Activated T-cell treated with anti-CD3 and anti-CD28 coated beads, Interleukin-2, amount 50 U/mL, for 48 hours (primary cell): Measurements from ENCODE around the gene PHAF1.

Experiments
- DNase-seq, 2 experiments: peaks; one replicate each; pipeline ENCODE4 v3.0.0-alpha.2; 2020

The PHAF1 gene

DNA sequence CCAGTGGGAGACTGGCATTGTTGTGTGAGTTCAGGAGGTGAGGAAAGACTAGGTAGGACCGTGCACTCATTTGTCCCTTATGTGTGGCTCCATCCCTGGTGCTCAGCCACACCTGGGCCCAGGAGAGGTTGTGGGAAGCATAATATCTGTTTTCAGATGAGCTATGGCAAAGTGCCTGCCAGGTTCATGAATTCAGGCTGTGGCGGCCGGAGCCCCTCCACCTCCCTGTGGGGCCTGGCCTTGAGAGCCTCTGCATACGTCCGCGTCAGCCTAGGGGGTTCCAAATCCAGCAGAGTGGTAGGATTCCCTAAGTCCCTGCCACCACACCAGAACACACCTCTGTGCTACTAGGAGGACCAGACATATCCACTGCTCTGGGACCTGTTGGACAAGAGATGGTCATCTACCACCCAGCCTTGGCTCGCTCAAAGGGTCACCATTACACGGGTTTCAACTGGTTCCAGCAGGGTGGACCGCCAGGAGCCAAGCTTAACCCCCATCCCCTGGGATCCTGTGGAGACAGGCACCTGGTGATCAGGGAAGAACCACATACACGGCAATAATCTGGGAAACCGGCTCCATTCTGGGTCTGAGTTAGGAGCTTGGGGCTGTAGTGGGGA lies 39.0 kb downstream of the PHAF1 start:
- no peak for DNase-seq

DNA sequence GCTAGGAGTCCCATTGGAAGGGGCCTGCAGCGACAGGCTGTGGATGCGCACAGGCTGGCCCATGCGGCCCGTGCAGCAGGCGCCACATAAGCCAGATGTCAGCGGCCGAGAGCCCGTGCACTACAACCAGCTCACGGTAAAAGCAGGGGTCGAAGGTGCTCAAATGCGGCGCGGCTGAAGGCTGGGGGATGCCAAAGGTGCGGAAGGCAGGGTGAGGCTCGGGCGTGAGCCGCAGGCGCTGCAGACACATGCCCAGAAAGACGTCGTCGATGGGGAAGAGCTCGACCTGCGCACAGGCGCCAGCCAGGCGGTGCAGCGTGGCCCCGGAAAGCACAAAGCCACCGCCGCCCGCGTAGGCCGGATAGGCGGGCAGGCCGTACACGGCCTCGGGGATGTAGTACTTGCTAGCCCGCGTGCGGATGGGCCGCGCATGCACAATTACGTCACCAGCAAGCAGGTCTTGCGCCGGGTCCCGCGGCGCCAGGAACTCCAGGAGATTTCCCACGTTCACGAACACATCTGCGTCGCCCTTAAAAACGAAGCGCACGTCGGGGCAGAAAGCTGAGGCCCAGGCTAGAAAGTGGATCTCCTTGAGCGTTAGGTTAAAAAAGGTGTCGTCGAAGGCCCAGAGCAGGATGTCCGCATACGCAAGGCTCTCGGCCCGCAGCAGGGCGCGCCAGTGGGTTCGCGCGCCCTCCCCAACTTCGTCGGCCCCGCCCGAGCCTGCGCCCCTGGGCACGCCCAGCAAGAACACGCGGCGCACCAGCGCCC lies 39.7 kb downstream of the PHAF1 start:
- DNase-seq = no peak

DNA sequence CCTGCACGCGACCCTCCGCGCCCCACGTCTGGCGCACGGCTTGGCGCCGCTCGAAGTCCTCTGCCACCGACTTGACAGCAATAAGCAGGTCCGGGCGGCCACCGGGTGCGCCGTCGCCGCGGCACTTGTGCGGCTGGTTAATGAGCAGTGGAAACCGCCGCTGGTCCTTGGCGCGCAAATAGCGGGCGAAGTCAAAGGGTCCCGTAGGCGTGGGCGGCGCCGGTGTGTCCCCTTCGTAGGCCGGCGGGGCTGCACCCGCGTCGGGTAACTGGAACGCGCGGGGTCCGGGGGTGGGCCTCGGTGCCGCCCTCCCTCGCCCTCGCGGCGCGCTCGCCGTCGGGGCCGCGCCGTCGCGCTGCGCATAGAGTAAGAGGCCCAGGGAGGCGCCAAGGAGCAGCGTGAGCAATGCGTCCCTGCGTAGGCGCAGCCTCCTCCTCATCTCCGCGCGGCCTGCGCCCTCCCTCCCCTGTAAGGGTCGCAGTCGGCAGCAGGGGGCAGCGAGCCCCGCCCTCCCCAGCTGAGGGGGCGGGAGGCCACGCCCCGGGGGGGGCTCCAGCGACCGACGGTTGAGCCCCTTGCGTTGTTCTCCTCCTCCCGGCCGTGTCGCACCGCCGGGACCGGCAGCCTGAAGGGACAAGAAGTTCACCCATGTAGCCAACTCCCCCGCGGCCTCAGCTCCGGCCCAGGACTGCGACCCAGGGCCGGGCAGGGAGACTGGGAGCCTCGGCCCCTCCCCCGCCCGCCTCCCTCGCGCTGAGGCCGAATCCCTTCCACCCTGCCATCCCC lies 40.5 kb downstream of the PHAF1 start:
- DNase-seq = peak; percentile 69 to 74

DNA sequence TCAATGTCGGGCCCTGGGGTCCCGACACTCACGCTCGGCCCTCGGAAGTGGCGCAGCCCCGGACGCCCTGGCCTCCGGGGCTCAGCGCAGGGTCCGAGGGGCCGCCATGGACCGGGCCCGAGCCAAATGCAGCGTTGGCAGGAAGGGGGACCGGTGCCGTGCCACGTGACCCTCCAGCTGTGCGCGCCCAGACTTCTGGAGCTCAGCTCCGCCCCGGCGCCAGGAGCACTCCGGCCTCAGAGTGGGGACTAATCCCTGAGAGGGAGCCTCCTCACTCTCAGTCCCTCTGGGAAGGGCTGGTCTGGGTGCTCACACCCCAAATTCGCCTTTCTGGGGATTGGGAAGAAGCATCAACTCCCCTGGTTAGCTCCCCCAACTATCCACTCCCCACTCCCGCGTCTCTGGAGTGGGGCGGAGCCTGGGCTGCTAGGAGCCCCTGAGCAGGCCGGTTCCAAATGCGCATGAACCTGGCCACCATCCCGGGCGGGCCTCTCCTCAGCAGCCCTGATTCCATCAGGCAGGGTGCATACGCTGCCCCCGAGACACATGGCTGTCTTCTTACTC lies 41.2 kb downstream of the PHAF1 start, which contains the start of gene B3GNT9:
TSS of gene B3GNT9 (minus strand) at position 166 of the 564 bp plus-strand sequence. CDS start 513 bp downstream, outside the sequence.
- peak in 1 of 2 experiments; percentile 70 for DNase-seq

DNA sequence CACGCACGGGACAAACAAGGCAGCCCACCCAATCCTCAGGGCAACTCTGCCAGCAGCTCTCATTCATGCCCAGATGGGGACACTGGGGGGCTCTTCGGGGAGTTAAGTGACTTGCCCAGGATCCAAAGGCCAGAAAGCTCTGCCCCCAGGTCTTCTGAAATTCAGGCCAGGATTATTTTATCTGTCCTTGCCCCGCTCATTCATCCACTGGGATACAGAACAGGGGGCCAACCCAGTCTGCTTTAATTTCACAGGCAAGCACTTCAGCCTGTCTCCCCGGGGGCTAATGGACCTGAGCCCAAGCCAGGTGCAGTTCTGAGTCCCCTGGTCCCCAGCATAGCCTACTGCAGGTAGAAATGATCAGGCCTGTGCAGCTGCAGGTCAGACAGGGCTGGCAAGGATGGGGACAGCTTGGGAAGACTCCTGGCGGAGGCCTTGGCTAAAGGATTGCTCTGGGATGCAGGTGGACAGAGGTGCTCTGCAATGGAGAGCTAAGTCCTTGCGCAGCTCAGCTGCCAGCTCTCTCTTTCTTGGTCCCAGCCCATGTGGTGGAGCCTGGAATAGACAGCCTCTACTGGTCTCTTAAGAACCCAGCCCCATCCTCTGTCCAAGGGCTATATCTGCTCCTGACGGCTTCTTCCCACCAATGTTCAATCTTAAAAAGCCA lies 41.8 kb downstream of the PHAF1 start:
- no peak for DNase-seq

DNA sequence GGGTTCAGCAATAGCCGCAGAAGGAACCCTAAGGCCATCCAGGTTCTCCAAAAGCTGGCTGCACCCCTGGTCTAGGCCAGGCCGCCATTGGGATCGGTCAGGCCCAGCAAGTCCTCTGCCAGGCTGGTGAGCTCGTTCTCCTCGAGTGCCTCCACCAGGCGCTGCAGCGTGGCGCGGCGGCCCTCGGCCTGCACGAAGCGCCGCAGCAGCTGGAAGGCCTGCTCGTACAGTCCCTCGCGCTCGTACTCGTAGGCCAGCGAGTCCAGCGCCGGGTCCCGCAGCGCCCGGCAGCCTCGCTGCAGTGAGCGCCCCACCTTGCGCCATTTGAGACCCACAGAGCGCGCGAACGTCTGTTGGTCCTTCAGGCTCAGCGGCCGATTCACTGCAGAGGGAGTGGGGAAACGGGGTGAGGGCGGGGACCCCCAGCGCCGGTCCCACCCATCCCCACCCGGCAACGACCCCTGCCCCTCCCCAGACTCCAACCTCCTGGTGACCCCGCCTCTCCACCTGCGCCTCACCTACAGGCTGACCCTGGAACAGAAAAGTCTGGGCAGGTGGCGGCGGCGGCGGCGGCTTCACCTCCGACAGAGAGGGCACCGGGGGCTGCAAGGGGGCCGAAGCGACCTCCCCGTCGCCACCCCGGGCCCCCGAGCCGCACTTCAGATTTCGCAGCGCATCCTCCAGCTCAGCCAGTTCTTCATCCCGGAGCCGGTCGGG lies 45.0 kb downstream of the PHAF1 start:
- DNase-seq = no peak

DNA sequence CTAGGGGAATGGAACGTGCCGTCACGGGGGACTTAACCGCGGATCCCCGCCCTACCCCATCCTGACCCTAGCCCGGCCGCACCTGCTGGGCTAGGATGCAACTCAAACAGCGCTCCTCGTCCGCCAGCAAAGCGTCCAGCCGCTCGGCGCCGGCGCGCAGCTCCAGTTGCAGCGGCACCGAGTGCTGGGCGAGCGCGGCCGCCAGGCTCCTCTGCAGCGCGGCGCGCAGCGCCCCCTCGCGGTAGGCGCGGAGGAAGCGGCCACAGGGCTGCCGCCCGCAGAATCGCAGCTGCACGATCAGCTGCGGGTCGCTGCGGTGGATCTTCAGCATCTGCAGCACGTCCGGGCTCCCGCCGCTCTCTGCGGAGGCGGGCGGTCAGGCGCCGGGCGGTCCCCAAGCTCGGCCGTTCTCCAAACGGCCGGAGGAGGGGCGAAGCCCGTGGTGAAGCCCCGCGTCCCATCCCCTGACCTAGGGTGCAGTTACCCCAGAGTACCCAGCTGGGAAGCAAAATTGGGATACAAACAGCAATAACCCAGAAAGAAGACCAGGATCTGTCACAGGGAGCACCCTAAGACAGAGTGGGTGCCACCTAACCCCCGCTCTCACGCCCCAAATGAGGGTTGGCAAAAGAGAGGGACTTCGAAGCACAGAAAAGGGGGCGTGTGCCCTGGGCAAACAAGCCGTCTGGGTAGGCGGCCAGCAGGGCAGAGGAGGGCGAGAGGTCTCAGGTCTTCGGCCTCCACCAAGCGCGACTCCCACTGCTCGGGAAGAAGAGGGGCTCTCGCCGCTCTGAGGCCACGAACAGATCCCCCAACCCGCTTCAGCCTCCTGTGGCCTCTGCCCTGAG lies 45.8 kb downstream of the PHAF1 start:
- peak; percentile 86 to 90 for DNase-seq

DNA sequence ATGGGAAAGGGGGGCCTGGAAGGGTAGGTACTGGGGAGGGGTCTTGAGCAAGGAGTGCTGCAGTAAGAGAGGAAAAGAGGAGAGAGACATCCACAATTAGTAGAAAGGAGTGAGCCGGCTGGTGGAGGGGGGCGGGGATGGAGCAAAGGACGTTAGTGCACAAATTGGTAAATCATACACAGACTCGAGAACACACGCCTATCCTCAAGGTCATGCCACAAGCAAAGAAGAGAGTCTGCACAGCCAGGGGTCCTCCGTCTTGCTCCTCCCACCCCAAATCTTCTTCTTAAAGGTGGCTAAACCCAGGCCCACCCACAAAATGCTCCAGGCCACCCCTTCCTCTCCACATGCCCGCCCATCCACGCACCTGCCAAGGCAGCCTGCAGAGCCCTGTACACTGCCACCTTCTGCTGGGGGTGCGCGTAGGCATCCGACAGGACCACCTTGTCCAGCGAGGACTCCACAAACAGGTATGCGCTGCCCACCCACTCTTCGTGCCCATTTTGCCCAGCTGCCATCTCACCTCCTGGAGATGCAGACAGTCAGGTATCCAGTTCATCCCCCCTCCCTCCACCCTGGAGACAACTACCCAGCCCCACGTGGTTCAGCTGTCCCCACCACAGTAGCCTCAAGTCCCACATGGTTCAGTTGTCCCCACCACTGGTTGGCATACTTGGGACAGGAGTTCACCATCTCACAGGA lies 46.6 kb downstream of the PHAF1 start:
- peak in 1 of 2 experiments; percentile 24 for DNase-seq

DNA sequence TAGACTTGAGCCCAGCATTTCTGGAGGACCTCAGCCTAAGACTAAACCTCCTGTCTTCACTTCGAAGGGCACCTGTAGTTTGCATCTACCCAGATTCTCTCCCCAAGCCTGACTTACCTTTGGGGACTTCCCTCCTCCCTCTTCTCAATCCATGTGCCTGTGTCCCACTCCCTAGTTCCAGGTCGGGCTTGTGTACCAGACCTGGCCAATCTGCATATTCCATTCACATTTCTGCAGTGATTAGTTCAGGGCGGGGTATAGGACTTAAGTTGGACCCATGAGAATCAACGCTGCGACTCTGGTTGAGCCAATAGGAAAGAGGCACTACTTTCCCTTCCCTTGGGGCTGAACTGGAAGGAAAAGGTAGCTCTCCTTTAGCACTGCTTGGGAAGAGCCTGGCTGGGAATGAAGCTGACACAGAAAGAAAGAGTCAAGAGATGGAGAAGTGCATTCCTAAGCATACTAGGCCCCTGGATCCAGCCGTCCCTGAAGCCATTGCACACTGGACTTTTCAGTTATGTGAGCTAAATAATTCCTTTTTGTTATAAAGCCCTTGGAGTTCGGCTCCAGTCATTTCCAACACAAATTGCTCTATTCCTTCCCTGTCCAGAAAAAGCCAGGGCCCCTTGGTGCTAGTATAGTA lies 47.5 kb downstream of the PHAF1 start:
- DNase-seq = no peak

DNA sequence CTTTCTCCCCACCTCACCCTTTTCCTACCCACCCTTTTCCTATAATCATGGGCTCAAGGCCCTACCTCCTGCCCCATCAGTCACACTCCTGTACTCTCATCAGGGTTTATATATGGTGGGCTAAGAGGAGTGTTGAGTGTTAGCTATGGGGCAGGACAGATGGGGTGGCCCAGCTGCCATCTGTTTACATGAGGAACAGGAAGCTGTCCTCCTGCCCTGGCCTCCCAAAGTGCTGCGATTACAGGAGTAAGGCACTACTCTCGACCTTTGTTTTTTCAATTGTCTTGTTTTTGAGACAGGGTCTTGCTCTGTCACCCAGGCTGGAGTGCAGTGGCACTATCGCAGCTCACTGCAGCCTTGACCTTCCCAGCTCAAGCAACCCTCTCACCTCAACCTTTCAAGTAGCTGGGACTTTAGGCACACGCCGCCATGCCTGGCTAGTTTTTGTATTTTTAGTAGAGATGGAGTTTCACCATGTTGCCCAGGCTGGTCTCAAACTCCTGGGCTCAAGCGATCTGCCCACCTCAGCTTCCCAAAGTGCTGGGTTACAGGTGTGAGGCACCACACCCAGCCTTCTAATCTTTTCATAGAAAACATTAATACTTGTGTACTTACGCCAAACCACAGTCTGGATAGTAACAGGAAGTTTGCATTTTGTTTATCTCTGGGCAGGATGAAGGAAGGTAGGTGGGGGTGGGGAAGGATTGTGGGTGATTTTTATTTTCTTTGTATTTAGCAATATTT lies 48.3 kb downstream of the PHAF1 start:
- DNase-seq = no peak

DNA sequence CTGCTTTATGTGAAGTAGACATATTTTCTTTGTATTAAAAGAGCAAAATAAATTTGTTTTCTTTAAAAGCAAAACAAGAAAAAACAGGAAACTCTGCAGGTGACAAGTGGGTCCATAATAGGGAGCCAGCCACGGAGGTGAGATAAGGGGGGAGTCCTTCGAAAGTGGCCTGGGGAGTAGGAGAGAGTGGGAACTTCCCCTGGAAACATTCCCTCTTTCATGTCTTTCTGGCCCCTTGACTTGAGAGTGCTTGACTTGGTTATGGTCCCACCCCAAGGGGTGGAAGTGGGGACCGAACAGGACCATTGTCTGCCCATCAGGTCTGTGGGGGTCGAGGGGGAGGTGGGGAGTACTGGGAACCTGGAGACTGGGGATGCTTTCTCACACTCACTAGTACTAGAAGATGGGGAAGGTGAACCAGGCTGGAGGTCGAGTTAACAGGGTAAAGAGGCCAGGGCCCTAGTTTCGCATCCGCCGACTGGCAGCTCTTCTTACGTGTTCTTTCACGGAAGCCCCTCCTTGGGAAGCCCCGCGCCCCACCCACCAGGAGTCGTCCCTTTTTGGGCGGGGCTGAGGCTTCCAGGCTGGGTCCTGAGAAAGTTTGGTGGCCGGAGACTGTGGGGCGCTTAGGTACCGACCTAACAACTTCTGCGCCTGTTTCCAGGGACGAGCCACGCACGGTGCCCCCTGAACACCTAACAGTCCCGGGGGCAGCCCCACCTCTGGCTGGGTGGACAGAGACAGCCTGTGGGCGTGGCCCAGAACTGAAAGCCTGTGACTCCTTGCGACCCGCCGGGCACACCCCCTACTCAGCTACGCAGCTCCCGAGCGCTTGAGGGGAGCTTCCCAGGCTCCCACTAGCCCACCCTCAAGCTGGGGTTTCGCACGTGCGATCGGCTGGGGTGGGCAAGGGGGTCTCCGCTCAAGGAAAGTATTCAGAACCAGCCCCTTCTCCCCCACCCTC lies 49.2 kb downstream of the PHAF1 start:
- peak; percentile 90 for DNase-seq

DNA sequence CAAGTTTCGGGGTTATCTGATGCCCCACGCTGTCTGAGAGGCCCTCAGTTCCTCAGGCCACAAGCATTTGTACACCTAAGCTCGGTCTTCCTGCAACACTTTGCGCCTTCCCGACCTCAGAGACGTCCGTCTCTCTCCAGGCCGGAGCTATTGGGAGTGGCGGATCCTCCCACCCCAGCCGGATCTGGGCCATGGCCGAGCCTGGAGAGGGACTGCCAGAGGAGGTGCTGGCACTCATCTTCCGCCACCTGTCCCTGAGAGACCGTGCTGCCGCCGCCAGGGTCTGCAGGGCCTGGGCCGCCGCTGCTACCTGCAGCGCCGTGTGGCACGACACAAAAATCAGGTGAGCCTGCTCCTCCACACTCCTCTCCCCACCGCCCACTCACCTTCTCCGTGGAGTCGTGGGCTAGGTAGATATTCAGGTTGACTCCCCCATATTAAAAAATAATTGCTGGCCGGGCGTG lies 51.9 kb downstream of the PHAF1 start:
- DNase-seq = peak in 1 of 2 experiments; percentile 20

DNA sequence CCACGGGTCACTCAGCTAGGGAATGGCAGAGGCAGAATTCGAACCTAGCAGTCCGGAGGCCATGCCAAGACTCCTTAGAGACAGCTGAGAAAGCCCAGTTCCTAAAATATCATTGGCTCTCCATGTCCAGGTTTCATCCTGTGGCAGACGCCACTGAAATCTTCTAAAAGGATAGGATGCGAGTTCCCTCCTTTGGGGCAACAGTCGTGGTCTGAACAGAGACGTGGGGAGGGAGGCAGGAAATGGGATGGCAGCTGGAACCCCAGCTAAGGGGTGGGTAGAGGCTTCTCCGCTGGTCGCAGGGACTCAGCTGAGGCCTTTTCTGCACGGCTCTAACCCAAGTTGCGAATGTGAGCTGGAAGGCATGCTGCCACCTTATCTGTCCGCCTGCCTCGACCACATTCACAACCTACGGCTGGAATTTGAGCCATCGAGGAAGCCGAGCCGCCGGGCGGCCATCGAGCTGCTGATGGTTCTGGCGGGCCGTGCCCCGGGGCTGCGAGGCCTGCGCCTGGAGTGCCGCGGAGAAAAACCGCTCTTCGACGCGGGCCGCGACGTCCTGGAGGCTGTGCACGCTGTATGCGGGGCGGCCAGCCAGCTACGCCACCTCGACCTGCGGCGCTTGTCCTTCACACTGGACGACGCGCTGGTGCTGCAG lies 52.9 kb downstream of the PHAF1 start:
- DNase-seq = no peak

DNA sequence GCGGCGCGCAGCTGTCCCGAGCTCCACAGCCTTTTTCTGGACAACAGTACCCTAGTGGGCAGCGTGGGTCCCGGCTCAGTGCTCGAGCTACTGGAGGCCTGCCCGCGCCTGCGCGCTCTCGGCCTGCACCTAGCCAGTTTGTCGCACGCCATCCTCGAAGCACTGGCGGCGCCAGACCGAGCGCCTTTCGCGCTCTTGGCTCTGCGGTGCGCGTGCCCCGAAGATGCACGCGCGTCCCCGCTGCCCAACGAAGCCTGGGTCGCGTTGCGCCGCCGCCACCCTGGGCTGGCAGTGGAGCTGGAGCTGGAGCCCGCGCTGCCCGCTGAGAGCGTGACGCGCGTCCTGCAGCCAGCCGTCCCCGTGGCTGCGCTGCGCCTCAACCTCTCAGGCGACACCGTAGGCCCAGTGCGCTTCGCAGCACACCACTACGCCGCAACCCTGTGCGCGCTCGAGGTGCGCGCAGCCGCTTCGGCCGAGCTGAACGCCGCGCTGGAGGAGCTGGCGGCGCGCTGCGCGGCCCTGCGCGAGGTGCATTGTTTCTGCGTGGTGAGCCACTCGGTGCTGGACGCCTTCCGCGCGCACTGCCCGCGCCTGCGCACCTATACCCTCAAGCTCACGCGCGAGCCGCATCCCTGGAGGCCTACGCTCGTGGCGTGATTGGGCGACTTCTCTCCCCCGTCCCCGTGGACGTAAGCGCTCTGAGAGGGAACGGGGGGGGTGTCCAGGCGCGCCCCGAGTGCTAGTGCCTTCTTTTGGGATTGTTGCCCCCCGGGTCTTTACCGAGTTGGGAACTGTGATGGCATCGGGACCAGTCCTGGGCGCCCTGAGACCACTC lies 53.6 kb downstream of the PHAF1 start:
- peak; percentile 66 to 73 for DNase-seq

DNA sequence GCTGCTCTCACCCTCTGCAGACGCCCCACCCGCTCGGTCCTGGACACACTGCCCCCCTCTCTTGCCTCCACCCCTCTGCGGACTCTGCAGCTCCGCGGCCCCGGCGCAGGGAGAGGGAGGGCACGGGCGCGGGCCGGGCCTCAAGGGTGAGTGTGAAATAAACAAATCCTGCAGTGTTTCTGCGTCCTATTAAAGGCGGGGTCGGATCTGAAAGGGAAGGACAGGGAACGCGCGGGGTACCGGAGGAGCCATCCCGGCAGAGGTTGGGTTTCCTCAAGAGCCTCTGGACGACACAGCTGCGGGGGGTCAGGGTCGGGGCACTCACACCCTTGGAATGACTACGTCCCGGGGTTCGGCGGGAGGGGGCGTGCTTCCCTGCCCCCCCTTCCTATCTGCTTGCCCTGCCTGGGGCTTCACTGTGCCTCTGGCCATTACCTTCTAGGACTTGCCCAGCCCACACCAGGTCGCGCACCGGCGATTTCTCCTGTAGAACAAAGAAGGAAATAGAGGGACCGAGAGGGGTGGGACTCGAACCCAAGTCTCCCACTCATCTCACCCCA lies 54.3 kb downstream of the PHAF1 start:
- DNase-seq = no peak

DNA sequence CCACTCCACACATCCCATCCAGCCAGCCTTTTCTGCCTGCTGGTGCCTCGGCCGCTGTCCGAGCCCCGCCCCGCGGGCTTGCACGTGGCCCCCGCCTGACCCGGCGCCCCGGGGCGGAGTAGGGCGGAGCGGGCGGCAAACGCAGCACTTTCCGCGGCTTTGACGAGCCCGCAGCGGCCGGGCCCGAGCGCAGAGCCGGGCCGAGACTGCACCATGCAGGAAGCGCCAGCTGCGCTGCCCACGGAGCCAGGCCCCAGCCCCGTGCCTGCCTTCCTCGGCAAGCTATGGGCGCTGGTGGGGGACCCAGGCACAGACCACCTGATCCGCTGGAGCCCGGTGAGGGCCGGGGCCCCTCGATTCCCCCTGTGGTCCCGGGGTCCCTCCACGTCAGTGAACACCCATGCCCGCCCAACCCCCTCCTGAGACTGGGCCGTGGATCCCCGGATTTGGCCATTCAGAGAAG lies 54.9 kb downstream of the PHAF1 start, which contains the start of gene HSF4:
TSS of gene HSF4 (plus strand) at position 147 of the 463 bp plus-strand sequence. CDS start at position 214, 67 bp downstream.
- DNase-seq = no peak
